Putamen (tissue), 1 donor: ENCODE data around the gene DISP3.

ENCODE experiments used
- DNase-seq: peaks from one replicate; pipeline ENCODE4 v3.0.0-alpha.2; 2016; ENCODE audit warnings: low spot score

The DISP3 gene

DNA sequence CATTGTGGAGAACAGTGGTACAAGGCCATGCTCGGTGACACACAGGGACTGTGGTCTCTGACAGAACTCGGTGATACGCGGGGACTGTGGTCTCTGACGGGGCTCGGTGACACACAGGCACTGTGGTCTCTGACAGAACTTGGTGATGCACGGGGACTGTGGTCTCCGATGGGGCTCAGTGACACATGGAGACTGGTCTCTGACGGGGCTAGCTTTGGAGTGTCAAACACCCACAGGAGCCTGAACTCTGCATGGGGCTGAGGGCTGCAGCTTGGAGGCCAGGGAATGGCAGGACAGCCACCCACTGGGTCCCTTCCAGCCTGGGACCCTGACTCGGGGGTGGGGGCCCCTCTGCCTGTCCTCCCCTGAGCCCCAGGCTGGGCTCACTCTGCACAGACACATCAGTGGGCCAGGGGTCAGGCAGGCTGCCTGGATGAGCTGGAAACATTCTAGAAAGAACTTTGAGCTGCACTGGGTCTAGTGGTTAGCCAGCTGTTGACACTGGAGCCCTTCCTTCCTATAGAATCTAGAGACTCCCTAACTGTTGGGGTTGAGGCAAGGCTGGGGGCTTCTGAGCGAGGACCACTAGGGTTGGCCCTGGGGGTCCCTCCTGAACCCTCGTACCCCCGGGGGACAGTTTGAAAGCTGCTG, 49.8 kb downstream of the DISP3 start:
- no peak for DNase-seq

DNA sequence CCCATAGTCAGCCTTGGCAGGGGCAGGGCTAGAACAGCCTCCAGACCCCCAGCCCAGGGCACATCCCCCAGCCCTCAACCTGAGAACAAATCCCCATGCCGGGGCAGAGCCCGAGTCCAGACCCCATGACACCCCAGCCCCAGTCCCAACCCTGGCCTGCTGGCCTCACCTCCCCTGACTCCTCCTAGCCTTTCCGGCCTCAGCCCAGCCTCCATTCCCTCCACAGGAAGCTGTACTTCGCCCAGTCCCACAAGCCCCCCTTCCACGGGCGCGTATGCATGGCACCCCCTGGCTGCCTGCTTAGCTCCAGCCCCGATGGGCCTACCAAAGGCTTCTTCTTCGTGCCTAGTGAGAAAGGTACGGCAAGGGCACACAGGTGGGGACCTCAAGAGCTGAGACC, 50.4 kb downstream of the DISP3 start:
- no peak for DNase-seq

DNA sequence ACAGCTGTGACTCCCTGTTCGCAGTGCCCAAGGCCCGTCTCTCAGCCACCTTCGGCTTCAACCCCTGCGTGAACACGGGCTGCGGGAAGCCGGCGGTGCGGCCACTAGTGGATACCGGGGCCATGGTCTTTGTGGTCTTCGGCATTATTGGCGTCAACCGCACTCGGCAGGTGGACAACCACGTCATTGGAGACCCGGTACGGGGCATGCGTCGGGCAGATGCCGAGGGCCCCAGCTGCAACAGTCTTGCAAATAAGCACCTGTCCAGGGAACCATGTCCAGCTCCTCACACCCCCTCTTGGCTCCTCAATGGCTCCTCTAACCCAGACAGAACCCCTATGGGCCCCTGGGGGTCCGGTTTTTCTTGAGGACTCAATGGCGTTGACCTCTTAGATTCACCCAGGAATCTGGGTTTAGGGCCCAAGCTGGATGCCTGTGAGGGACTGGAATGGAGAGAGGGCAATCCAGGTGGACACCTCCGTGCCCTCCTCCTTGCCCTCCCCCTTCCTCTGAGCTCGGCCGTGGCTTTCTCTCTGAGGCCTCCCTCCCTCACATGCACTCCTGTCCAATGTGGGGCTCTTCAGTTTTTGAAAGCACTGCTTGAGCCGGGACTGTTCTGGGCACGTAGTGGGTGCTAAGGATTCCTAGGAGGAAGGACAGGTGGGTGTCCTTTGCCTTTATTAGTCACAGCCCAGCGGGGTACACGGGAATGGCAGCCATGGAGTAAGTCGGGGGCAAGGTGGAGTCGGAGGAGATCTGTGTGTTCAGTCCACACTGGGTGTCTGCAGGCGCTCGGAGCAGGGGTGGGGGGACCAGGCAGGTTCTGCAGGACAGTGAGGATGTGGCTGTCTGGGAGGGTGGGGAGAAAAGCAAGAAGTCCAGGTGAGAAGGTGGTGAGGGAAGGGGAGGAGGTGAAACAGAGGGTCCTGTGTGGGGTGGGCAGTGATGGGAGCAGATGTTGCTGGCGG, 51.1 kb downstream of the DISP3 start:
- no peak for DNase-seq

DNA sequence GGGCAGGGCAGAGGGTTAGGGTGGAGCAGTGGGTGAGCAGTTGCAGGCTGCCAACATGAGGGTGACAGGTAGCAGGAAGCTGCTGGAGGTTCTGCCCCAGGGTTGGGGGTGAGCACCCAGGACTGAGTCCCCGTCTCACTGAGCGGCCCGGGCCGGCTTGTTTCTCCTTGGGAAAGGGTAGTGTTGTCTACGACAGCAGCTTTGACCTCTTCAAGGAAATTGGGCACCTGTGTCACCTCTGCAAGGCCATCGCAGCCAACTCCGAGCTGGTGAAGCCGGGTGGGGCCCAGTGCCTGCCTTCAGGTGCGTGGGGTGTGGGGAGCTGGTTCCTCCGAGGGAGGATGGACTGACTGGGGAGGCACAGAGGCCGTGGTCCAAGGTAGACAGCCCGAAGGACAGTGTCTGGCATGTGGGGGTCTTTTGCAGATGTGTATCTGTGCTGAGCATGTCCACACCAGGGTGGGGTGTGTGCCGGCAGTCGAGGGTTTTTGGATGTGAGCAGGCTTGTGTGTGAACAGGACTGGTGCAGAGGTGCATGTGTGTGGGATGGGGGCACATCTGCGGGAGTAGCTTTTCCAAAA, 51.9 kb downstream of the DISP3 start:
- no peak for DNase-seq

DNA sequence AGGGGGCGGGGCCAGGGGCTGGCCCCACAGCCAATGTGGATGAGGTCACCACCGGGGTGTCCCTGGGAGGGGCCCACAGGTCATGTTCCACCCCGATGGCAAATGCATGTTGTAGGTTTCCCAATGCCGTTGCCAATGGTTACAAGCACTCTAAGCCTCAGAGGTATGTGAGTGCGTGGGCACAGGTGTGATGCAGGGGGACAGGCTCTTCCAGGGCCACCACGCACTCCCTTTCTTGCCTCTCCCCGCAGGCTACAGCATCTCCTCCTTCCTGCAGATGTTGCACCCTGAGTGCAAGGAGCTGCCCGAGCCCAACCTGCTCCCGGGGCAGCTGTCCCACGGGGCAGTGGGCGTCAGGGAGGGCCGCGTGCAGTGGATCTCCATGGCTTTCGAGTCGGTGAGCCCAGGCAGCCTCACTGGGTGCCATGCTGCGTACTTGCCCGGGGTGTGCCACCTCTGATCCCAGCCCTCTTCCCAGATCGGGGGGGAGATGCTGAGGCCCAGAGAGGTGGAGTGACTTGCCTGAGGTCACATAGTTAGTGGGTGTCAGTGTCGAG, 52.4 kb downstream of the DISP3 start:
- DNase-seq: peak; percentile 56

DNA sequence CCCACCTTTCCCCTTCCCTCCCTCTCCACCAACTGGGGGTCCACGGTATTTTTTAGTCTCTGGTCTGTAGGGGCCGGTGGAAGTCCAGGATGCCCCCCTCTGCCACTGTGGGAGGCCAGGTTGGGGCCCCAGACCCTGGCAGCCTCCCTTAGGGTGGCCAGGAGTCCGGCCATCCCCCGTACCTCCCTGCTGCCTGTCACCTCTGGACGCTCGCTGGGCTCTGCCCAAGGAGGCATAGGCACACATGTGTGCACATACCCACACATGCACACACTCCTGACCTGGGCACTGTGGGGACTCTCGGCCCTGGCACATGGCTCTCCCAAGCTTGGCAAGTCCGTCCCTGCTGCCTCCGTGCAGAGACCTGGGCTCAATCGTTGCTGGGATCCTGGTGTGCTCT, 53.0 kb downstream of the DISP3 start:
- no peak for DNase-seq

DNA sequence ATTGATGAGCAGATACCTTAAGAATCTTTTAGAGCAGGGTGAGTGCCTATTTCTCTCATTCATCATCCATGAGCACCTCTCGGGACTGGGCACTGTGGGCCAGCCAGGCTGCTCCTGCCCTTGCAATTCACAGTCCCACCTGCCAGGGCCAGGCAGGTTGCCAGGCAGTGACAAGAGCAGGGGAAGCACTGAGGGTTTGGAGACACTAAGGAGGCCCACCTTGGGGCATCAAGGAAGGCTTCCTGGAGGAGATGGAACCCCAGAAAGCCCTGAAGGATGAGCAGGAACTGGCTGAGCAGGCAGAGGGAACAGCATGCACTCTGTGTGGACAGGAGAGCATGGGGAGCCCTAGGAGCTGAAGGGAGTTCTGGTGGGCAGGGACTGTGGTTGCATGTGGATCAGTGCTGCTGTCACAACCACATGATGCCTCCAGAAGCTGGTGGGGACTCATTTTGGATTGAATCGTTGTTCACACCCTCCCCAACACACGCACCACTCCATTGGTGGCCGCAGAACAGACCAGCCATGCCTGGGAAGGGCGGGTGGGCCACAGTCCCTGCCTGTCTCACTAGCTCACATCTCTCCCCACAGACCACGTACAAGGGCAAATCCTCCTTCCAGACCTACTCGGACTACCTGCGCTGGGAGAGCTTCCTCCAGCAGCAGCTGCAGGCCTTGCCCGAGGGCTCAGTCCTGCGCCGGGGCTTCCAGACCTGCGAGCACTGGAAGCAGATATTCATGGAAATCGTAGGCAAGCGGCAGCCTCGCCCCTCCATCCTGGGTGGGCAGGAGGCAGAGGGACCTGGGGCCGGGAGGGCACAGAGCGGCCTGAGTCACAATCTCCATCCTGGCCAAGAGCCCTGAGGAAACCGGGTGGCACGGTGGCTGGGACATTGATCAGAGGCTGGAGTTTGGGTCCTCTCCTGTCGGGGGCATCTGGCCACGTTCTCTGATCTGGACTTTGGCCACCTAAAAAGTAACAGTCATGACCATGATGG, 55.1 kb downstream of the DISP3 start:
- no peak for DNase-seq

DNA sequence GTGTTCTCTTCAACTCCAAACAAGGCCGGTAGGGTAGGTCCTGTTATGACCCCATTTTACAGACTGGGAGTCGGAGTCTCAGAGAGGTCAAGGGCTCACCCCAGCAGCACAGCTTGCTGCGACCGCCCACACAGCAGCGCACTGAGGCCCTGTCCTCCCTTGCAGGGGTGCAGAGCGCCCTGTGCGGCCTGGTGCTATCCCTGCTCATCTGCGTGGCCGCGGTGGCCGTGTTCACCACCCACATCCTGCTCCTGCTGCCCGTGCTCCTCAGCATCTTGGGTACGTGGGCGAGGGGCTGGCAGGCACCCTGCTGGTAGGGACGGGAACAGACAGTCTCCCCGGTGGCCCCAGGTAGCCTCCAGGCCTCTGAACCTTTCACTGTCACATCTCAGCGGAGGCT, 55.9 kb downstream of the DISP3 start:
- no peak for DNase-seq

DNA sequence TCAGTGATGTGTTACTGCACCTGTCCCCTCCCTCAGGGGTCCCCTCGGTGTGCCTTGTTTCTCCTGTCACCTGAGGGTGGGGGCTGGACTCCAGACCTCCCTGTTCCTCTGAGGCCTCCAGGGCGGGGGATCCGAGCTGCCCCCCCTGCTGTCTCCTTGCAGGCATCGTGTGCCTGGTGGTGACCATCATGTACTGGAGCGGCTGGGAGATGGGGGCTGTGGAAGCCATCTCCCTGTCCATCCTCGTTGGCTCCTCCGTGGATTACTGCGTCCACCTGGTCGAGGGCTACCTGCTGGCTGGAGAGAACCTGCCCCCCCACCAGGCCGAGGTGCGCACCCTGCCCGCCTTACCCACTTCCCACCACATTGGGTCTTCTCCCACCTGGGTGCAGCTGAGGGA, 56.4 kb downstream of the DISP3 start:
- DNase-seq: no peak

DNA sequence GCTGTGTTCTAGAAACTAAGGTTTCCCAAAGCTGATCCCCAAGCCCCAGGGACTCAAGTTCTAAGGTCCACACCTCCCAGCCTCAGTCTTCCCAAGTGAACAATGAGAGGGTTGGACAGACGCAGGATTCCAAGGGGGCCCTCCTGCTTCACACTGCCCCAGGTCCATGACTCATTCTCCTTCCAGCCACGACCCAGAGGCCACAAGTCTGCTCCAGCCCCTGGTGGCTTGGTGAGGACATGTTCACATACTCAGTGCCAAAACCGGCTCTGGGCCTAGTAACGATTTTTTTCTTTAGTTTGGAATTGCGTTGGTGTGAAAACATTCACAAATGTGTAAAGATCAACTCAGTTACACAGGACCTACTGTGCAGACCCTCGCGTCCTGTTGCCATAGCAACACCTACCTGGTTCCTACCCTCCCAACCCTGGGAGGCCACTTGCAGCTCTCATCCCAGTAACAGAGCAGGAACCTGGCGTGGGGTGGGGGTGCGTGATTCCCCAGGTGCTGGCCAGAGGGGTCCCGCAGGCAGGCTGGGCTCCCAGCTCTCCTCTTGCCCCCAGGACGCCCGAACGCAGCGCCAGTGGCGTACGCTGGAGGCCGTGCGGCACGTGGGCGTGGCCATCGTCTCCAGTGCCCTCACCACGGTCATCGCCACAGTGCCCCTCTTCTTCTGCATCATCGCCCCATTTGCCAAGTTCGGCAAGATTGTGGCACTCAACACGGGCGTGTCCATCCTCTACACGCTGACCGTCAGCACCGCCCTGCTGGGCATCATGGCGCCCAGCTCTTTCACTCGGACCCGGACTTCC, 57.0 kb downstream of the DISP3 start:
- no peak for DNase-seq

DNA sequence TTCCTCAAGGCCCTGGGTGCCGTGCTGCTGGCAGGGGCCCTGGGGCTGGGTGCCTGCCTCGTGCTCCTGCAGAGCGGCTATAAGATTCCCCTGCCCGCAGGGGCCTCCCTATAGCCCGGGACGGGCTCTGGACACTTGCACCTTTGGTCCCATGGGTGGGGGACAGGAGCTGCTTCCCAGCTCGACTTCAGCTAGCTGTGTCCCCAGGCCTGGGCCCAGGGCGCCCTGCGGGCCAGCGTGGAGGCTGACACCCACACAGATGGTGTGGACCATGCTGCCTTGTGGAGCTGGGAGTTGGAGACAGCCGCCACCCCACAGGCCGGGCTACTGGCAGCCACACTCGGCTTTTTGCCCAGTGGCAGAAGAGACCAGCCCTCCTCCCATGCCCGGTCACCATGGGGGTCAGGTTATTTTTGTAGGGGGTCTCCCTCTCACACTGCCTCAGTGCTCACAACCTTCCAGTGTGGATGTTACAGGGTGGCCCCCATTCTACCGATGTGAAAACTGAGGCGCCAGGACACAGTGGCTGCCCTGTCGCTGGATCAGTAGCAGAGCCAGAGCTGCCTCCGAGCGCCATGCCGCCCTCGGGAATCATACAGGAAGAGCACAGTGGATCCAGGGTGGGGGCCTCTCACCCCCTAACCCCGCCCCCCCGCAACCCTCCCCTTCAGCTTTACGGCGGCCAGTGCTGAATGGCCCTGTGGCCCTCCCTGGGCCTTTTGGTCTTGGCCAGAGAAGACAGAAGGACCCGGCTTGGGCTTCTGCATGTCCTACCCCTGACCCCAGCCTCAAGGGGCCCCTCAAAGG, 57.8 kb downstream of the DISP3 start:
- DNase-seq: no peak

DNA sequence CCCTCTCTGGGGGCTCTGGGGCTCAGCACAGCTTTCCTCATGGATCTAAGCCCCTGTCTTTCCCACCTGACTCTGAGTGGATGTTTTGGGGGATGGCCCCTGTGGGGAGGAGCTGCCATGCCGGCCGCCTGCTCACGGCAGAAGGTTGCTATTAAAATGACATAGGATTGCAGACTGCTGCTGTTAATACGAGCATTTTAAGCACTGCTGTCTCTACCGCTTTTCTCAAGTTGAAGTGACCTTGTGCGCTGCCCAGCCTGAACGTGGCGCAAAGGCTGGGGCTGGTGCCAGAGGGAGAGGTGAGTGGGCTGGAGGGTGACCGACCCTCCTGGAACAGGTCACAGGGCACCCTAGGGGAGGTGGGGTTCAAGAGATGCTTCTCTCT, 58.4 kb downstream of the DISP3 start:
- DNase-seq: no peak

DNA sequence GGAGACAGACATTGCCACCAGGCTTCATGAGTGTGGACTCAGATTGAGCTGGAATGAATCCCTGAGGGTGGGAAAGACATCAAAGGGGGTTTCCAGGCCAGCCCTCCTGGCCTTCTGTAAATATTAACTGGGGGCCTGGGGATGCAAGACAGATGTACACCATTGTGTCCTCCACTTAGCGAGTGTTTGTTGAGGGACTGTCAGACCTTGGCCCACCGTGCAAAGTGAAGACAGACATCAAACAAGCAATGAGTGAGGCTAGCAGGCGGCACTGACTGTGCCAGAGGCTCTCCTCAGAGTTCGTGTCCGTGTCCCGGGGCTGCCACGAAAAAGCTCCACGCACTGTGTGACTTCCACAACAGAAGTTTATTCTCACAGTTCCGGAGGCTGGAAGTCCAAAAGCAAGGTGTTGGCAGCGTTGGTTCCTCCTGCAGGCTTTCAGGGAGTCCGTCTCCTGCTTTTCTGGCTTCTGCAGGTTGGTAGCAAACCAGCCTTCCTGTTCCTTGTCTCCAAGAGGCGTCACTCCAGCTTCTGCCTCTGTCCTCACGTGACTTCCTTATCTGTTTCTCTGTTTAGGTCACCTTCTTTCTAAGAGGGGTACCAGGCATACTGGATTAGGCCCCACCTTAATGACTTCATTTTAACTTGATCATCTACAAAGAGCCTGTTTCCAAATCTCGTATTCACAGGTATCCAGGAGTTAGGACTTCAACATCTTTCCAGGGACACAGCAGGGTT, 59.1 kb downstream of the DISP3 start:
- no peak for DNase-seq

DNA sequence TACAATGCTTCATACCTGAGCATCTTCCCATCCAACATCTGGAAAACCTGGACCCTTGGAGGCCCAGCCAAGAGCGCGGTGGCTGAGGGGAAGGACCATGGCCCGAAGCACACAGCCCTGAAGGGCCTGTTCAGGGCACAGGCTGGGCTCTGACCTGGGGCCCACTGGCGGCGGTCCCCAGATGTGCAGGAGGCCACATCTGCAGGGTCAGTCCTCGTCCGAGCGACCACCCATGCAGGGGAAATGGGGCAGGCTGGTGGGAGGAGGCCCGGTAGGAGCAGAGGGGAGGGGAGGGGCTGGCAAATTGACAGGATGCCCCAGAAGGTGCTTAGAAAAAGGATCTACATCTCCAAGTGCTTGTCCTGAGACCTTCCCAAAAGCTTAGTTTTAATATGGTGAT, 59.9 kb downstream of the DISP3 start:
- no peak for DNase-seq

DNA sequence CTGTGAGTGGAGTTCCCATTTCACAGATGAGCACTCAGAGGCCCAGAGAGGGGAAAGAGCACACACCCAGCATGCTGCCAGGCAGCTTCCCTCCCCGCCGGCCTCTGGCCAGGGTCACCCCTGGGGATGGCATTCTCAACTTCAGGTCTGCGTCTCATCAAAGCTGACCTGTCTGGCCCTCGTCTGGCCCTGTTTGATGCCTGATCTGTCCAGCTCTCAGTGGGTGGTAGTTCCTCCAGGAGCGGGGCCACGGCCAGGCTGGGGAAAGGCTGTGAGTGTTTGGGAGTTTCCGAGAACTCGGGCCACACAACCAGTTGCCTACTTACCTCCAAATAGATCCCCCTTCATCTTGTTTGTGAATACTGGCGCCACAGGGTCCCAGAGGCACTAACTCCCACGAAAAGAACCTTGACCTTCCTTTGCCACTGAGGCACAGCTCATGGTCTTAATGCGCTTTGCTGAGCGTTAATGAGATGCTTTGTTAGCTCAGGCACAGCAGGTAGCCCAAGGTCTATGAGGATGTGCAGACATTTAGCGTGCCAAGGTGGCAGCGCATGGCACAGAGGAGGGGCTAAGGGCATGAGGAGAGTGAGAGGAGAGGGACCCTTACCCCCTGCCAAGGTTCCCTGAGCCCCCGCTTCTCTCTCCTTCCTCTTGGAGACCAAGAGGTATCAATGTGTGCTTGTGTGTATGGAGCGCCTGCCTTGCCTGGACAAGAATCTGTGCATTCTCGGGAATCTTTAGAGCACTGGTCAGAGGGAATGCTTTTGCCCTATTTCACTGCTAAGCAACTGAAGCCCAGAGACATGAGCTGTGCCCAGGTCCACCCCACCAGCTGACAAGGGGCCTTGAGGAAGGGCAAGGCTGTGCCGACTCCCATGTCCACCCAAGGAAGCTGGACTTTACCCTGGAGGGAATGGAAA, 61.2 kb downstream of the DISP3 start:
- no peak for DNase-seq

DNA sequence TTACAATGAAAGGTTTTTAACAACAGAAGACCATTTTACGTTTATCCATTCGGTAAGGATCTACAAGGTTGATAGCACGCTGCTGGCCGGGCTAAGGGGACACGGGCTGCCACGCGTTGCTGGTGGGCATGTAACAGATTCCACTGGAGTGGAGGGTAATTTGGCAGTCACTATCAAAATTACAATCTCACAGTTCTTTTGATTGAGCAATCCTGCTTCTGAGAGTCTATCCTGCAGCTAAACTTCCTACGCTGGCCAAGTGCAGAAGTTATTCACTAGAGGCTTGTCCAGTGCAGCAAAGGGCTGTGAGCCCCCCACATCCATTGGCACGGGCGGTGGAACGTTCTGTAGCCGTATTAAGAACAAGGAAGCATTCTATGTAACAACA, 61.8 kb downstream of the DISP3 start:
- DNase-seq: no peak

DNA sequence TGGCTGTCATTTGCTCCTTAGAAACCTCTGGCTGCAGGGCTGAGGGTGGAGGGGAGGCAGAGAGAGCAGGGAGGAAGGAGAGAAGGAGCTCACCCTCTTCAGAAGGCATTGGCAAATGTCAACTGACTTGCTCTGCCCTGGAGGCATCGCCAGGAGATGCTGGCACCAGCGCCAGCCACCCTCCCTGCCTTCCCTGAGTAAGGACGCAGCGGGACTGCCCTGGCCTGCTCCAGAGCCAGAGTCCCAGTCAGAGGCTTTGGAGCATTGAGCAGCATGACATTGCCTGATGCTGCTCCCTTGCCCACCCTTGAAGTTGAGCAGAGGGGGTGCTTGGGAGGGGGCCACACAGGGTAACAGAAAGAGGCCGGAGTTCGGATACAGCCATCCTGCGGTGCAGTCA, 62.3 kb downstream of the DISP3 start:
- no peak for DNase-seq

DNA sequence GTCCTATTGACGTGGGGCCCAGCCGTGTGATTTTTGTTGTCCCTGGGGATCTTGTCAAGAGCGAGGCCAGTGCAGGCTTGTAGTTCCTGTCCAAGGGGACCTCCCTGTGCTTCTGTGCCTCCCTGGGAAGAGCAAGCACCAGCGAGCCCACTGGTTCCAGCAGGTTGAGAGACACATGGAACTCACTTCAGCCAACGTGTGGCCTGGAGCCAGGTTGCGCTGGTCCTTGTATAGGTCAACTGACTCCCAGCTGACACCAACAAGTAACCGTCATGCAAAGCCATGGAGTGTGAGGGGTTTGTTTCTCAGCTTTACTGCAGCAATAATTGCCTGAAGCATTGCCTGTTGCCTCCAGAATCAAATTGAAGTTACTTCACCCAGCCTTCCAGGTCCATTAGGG, 63.0 kb downstream of the DISP3 start:
- no peak for DNase-seq
